HG02943 (cell line): ENCODE data around the gene CLIC2.
A peak's percentile ranks its signal among the peaks of the same experiment; 100 is the strongest.
"Not testable (repeated sequence)": the region's sequence is repeated elsewhere in the genome, so short reads cannot be mapped to it uniquely, and the experiment has no call there.

Experiments
- ATAC-seq: cut with Tn5 transposase; IDR thresholded peaks from one replicate; pipeline ENCODE4 v1.9.1; 2021; ENCODE audit warnings: mild to moderate bottlenecking, low read depth, moderate library complexity; ENCODE audit not compliant: unreplicated experiment

Gene CLIC2

DNA sequence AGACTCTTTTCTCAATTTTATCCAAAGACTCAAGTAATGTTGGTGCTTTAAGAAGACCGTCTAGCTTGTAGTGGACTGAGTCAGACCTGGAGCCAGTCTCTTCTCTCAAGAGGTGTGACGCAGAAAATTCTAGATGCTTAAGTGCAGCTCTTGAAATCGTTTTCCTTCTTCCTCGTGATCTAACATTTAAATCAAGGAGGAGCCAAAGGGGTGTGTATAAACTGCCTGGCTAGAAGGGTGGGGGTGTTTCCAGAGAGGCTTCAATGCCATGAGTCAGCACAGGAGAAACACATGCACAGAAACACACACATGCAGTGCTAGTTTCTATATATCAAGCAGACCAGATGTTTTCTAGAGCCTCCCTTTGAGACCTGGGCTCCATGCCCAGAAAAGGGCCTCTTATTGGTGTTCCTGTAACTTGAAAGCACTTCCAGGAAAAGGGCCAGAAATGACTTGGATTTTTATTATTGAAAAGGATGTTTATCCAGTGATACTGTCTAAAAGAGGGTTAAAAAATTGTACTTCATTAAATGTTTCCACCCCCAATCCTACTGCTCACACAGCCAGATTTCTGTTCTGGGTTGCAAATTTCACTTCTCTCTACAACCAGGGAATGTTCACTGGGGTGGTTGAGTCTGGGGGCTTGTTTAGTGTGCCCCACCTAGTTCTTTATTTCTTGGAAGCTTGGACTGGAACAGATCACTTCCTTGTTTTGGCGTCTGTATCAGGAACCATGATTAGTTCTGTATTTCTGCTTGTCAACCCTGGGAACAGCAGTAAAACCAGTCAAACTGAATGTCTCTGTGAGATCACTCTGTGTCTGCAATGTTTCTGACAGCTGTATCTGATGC, at the start of gene CLIC2:
CLIC2 (minus strand) TSS at position 129 of the 851 bp plus-strand sequence. CDS start 187 bp downstream, outside the sequence.
- no peak for ATAC-seq

DNA sequence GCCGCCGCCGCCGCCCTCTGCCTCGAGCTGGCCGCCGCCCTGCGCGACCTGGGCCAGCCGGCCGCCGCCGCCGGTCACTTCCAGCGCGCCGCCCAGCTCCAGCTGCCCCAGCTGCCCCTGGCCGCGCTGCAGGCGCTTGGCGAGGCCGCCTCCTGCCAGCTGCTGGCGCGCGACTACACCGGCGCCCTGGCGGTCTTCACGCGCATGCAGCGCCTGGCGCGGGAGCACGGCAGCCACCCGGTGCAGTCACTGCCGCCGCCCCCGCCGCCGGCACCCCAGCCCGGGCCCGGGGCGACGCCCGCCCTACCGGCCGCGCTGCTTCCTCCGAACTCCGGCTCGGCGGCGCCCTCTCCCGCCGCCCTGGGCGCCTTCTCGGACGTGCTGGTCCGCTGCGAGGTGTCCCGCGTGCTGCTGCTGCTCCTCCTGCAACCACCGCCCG, 48.1 kb upstream of the CLIC2 start:
- ATAC-seq, result peak; percentile 38

DNA sequence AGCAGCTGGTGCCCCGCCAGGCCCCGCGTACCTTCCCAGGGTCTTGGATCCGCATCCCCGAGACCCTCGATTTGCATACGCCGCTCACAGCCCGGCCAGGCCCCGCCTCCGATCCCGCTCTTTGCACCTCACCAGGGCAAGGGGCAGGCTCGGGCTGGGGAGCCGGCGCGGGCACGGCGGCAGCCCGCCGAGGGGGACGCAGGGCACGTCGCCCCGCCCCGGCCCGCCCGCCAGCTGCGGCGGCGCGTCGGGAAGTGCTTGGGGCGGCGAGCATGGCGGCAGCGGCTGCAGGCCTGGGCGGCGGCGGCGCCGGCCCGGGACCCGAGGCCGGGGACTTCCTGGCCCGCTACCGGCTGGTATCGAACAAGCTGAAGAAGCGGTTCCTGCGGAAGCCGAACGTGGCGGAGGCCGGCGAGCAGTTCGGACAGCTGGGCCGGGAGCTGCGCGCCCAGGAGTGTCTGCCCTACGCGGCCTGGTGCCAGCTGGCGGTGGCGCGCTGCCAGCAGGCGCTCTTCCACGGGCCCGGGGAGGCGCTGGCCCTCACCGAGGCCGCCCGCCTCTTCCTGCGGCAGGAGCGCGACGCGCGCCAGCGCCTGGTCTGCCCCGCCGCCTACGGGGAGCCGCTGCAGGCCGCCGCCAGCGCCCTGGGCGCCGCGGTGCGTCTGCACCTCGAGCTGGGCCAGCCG, 47.6 kb upstream of the CLIC2 start, which contains the start of gene F8A2:
F8A2 (plus strand) TSS at position 253 of the 686 bp plus-strand sequence; CDS start at position 273, 20 bp downstream.
- ATAC-seq, result peak; percentile 77

DNA sequence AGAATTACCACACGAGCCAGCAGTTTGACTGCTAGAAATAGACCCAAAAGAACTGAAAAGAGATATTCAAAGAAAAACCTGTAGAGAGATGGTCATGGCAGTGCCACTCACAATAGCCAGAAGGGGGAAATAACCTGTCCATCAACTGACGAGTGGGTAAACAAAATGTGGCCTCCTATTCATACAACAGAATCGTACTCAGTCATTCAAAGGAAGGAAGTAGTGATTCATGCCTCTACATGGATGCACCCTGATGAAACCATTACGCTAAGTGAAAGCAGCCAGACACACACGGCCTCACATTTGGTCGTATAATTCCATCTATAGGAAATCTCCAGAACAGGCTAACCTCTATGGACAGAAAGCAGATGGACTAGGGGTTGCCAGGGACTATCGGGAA, 45.4 kb upstream of the CLIC2 start:
- not testable (repeated sequence) for ATAC-seq

DNA sequence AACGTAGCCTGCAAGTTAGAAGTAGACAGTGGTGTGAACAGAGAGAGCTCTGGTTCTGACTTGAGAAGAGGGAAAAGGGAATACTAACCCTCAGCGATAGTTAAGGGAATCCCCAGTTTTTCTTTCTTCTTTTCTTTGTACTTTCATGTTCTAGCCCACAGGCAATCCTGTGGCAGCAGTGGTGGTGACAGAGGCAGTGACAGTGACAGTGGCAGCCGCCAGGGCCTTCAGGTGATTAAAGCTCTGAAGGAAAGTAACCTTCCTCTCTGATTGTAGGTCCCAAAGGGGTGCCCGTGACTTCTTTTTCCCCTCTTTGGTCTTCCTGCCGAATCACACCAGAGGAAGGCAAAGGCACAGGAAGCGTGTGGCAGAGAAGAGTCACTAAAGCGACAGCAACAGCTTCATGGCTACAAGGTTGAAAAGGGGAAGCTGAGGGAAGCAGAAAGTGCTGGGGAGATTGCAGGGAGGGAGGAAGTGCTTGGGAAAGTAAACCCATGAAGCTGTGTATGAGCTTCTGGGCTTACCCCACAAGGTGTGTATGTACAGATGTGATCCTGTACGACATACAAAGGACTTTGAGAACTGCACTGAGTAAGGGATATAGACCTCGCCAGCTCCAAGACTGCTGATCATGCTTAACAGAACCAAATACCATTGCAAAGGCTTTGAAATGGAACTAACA, 39.5 kb upstream of the CLIC2 start:
- peak; percentile 74 for ATAC-seq

DNA sequence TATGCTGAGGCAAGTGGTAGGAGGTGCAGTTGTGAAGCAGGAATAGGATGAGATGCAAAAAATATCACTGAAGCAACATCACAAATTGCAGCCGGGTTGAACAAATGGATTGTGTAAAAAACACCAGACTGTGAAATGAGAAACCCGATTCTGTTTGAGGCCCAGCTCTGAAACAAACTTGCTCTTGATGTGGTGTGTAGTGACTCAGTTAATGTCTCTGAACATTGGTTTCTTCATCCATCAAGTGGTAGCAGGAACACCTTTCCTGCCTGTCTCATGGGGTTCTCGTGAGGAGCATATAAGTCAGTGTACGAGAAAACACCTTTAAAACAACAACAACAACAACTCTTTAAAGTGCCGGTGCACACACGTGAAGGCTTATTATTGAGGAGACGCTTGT, 29.3 kb upstream of the CLIC2 start:
- ATAC-seq, result not testable (repeated sequence)

DNA sequence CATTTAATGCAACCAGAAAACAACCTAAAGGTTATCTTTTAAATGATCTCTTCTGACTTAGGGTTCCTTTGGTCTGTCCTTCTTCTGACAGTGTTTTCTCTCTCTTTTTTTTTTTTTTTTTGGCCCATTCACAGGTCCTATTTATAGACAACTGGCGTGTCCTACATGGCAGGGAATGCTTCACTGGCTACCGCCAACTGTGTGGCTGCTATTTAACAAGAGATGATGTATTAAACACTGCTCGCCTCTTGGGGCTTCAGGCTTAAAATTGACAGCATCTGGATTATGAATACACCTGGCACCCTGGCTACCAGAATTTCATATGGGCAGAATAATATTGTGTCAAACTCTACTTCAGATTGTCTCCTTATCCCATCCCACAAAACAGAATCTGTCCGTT, 15.0 kb upstream of the CLIC2 start:
- not testable (repeated sequence) for ATAC-seq

DNA sequence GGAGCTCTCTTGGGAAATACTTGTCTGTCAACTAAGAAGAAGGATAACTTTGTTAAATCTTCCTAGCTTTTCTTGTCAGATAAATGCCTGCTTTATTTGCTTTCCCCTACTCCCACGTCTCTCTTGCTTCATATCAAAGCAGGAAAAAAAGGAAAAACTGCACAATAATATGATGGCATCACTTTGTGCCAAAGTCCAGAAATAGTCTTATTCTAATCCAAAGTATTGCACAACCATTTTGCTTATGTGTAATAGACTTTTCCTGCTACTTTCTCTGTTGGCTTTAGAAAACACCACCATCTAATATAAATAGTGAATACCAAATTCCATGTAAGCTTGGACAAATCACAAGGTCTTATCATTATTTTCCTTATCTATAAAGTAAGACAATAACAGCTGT, 11.3 kb upstream of the CLIC2 start:
- not testable (repeated sequence) for ATAC-seq

DNA sequence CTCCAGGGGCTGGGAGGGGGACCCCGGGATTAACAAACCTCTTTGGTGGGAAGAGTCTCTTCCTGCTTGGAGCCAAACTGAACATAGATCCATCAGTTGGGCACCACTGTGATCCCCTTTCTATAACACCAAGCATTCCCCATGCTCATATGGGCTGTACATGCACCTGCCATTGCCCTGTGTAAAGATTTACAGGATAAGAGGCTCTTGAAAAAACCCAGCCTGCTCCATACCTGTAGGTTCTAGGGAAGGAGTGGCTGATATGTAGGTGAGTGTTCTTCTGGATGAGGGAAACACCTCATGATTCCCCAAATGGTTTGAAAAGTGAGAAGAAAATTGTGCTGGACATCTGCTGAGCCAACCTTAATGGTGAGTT, 911 bp upstream of the CLIC2 start:
- ATAC-seq, result not testable (repeated sequence)

DNA sequence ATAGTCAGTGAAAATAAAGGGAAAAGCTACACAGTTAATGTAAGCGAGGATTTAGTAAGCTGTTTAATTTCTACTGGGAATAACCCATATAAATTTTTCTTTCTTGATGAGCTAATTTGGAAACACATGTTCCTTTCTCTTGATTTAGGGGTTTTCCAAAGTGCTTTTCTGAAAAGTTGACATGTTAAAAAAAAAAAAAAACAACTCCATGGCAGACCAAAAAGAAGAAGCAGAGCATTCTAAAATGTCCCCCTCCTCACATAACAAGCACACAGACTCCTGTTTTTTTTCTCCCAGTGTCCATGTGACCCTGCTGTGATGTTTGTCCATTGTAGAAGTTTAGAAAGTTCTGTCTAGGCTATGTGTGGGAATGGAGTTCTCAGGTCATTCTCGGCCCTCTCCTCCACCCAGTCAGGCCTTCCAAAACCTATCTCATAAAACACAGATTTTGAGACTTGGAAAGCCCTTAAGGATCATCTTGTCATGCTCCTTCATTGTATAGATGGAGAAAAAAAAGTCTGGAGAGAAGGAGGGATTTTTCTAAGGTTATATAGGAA, 792 bp downstream of the CLIC2 start:
- ATAC-seq, result no peak

DNA sequence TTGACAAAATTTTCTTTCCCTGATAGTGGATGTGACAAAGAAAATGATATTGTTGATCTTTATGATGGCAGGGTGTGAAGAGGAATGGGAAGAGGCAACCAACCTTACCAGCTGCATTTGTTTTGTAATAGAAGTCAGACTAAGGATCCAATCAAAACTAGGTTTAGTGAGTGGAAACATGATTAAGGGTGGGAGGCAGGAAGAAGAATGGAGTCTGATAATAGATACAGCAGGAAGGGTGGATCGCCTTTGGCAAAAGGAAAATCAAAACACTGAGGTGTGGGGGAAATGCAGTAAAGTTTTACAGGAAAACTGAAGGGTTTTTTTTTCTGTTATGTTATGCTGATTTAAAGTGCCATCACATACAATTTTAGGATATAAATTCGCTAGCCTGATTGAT, 3.4 kb downstream of the CLIC2 start:
- no peak for ATAC-seq

DNA sequence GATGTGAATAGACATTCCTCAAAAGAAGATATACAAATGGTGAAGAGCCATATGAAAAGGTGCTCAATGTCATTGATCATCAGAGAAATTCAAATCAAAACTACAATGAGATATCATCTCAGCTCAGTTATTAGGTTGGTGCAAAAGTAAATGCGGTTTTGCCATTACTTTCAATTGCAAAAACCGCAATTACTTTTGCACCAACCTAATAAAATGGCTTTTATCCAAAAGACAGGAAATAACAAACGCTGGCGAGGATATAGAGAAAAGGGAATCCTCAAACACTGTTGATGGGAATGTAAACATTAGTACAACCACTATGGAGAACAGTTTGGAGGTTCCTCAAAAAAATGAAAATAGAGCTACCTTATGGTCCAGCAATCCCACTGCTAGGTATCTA, 5.1 kb downstream of the CLIC2 start:
- no peak for ATAC-seq

DNA sequence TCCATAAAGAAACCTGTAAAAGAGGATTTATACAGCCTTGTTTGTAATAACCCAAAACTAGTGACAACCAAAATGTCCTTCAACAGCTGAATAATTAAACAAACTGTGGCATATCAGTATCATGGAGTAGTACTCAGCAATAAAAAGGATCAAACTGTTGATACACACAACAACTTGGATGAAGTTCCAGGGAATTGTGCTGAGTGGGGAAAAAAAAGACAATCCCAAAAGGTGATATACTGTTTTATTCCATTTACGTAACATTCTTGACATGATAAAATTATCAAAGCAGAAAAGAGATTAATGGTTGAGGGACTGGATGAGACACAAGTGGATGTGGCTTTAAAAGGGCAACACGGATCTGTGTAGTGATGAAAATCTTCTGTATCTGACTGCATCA, 7.8 kb downstream of the CLIC2 start:
- ATAC-seq, result no peak

DNA sequence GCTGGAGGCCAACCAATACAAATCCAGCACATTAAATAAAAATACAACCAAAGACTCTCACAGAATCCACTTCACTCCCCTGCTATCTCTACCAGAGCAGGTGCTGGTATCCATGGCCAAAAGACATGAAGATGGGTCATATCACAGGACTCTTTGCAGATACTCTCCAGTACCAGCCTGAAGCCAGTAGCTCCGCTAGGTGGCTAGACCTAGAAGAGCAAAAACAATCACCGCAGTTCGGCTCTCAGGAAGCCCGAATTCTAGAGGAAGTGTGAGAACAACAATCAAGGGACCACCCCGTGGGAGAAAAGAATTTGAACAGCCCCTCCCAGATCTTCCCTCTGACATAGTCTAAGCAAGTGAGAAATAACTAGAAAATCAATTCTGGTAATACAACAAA, 20.2 kb downstream of the CLIC2 start:
- ATAC-seq, result no peak

DNA sequence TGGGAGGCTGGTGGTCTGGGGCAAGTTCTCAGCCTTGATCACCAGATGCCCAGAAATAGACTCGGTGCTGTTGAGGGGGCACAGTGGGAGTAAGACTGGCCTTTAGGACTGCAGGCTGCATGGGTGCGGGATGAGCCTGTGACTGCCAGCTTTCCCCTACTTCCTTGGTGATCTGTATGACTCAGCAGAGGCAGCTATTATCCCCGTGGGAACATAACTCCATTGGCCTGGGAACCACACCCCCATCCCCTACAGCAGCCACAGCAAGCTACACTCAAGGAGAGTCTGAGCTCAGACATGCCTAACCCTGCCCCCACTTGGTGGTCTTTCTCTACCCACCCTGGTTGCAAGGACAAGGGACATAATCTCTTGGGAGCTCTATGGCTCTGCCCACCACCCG, 20.6 kb downstream of the CLIC2 start:
- no peak for ATAC-seq

DNA sequence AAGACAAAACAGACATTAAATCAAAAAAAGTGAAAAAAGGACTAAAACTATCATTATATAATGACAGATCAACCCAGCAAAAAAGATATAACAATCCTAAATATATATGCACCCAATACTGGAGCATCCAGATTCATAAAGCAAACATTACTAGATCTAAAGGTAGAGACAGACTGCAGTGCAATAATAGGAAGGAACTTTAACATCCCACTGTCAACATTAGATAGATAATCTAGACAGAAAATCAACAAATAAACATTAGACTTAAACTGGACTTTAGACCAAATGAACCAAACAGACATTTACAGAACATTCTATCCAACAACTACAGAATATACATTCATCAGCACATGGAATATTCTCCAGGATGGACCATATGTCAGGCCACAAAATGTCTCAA, 40.6 kb downstream of the CLIC2 start:
- ATAC-seq, result no peak

DNA sequence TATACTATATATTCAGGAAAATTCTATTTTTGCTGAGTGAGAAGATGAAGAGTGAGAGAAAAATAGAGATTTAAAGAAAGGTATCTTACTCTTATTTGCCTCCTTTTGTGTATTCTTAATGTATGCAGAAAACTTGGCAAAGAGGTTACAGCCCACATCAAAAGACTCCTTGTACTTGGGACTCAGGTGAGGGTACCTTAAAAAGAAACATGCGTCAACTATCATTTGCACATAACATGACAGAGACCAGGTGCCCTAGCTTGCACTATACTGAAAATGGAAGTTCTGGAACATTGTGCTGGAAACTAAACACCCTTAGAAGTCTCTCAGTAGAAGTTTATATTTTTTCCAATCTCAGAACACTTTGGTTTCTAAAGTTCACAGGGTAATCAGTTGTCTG, 54.5 kb downstream of the CLIC2 start:
- ATAC-seq, result no peak

DNA sequence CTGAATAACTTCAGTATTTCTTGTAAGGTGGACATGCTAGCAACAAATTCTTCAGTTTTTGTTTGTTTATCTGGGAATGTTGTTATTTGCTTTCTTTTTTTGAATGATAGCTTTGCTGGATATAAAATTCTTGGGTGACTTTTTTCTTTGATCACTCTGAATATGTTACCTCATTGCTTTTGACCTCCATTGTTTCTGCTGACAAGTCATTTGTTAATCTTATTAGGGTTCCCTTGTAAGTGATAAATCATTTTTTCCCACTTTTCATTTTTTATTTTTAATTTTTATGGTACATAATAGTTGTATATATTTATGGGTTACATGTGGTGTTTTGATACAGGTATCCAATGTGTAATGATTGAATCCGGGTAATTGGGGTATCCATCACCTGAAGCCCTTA, 63.4 kb downstream of the CLIC2 start:
- ATAC-seq, result no peak

DNA sequence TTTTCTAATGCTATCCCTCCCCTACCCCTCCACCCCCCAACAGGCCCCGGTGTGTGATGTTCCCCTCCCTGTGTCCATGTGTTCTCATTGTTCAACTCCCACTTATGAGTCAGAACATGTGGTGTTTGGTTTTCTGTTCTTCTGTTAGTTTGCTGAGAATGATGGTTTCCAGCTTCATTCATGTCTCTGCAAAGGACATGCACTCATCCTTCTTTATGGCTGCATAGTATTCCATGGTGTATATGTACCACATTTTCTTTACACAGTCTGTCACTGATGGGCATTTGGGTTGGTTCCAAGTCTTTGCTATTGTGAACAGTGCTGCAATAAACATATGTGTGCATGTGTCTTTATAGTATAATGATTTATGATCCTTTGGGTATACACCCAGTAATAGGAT, 66.4 kb downstream of the CLIC2 start:
- not testable (repeated sequence) for ATAC-seq

DNA sequence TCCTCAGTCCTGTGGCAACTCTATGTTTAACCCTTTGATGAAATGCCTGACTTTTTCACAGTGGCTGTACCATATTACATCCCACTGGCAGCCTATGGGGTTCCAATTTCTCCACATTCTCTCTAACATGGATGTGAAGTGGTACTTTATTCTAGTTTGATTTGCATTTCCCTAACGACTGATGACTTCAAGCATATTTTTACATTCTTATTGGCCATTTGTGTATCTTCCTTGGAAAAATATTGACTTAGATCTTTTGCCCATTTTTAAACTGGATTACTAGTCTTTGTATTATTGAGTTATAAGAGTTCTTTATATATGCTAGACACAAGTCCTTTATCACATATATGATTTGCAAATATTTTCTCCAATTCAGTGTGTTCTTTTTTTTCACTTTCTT, 68.0 kb downstream of the CLIC2 start:
- no peak for ATAC-seq
